Measurements from ENCODE around the gene SLC16A12. TPM values are rescaled to one million over a fixed set of nuclear protein-coding genes. Genes with fewer than 3 reads are reported as not detected.
A peak's percentile ranks its signal among the peaks of the same experiment; 100 is the strongest.

The SLC16A12 gene
- total and polyA plus RNA-seq, 10 of the 15 experiments (the other 5 are each of a cell fraction or from before 2014, with no cell fraction given), result not detected

GRCh38 chr10:89414879-89415821, 120.2 kb downstream of the SLC16A12 start (continued):
- TF ChIP-seq ZNF592 (IDR thresholded peaks at IDR 0.05) (no peak), CBFB (IDR thresholded peaks at IDR 0.05; ENCODE audit: low read depth) (no peak), BACH1 (IDR thresholded peaks at IDR 0.05; ENCODE audit: borderline replicate concordance) (peak; percentile 60; the same call in 1 of the 2 replicates), SKIL (IDR thresholded peaks at IDR 0.05; ENCODE audit: low read depth, poor library complexity, severe bottlenecking) (no peak), POLR2A (IDR thresholded peaks at IDR 0.05; ENCODE audit: low read depth, low read length) (peak; percentile 63), USF2 (IDR thresholded peaks at IDR 0.05; ENCODE audit: borderline replicate concordance, low read depth, low read length) (no peak; the same call in 1 of the 2 replicates), MXI1 (IDR thresholded peaks at IDR 0.05; ENCODE audit: low read depth, low read length) (peak; percentile 69; the same call in 1 of the 2 replicates), MYC (IDR thresholded peaks at IDR 0.05; ENCODE audit: insufficient read depth, insufficient read length, insufficient replicate concordance, low read length, severe bottlenecking) (peak; percentile 31), CEBPZ (IDR thresholded peaks at IDR 0.05; ENCODE audit: low read depth, low read length) (no peak), IKZF2 (IDR thresholded peaks at IDR 0.05) (peak; percentile 21 to 50; a peak in 1 of 4 replicates), REST (IDR thresholded peaks at IDR 0.05; ENCODE audit: low read depth, low read length) (no peak), RUNX3 (IDR thresholded peaks at IDR 0.05; ENCODE audit: low read length) (peak; percentile 71)
